Neural cell (in vitro differentiated cells): ENCODE data around the gene PHLPP1. TPM values are rescaled to one million over a fixed set of nuclear protein-coding genes. Genes with fewer than 3 reads are reported as not detected.

Experiments
- H2AFZ ChIP-seq: fragments of 200-600, 300-800 bp; sonication (generic), shearing (Covaris generic); 2 replicates; pipeline ENCODE4 v1.6.0; 2014; ENCODE audit warnings: low read depth, mild to moderate bottlenecking, antibody characterized with exemption, low read length, moderate library complexity
- H3F3A ChIP-seq: fragments of 200-600 bp; shearing (Covaris generic); 2 replicates; pipeline ENCODE4 v1.6.1; 2016; ENCODE audit warnings: mild to moderate bottlenecking, moderate library complexity, mixed read lengths, antibody characterized with exemption, low read length; ENCODE audit not compliant: insufficient read depth, poor library complexity, severe bottlenecking
- H3K27ac ChIP-seq: fragments of 200-600, 300-800 bp; sonication (generic), shearing (Covaris generic); 2 replicates; pipeline ENCODE4 v1.5.1; 2014; ENCODE audit warnings: mild to moderate bottlenecking, low read length, moderate library complexity
- H3K27me3 ChIP-seq: fragments of 300-800, 200-600 bp; sonication (generic), shearing (Covaris generic); 2 replicates; pipeline ENCODE4 v1.6.0; 2014; ENCODE audit warnings: mild to moderate bottlenecking, low read depth, low read length, moderate library complexity; ENCODE audit not compliant: insufficient read depth
- H3K36me3 ChIP-seq: fragments of 300-800, 200-600 bp; sonication (generic), shearing (Covaris generic); 2 replicates; pipeline ENCODE4 v1.5.1; 2014; ENCODE audit warnings: mild to moderate bottlenecking, antibody characterized with exemption, low read length, moderate library complexity; ENCODE audit not compliant: insufficient read depth
- H3K4me2 ChIP-seq: fragments of 300-800, 200-600 bp; sonication (generic), shearing (Covaris generic); 2 replicates; pipeline ENCODE4 v1.6.0; 2014; ENCODE audit warnings: mild to moderate bottlenecking, low read length
- H3K4me3 ChIP-seq: fragments of 300-800, 200-600 bp; sonication (generic), shearing (Covaris generic); 2 replicates; pipeline ENCODE4 v1.5.1; 2014; ENCODE audit warnings: mild to moderate bottlenecking, low read length, moderate library complexity
- H3K79me2 ChIP-seq: fragments of 200-600 bp; shearing (Covaris generic); replicated peaks from 2 replicates; pipeline ENCODE4 v1.6.0; 2014; ENCODE audit warnings: mild to moderate bottlenecking, low read length, moderate library complexity; ENCODE audit not compliant: insufficient read depth
- H3K9ac ChIP-seq: fragments of 300-800, 200-600 bp; sonication (generic), shearing (Covaris generic); 2 replicates; pipeline ENCODE4 v1.6.1; 2016; ENCODE audit warnings: mild to moderate bottlenecking, low read length, mixed read lengths
- H3K9me2 ChIP-seq: fragments of 200-600 bp; shearing (Covaris generic); 2 replicates; pipeline ENCODE4 v1.6.1; 2016; ENCODE audit warnings: mild to moderate bottlenecking, low read length, mixed read lengths; ENCODE audit not compliant: insufficient read depth
- H3K9me3 ChIP-seq: fragments of 200-600, 300-800 bp; sonication (generic), shearing (Covaris generic); 2 replicates; pipeline ENCODE4 v1.6.1; 2016; ENCODE audit warnings: mild to moderate bottlenecking, mixed run types, low read length, moderate library complexity, mixed read lengths
- H4K20me1 ChIP-seq: fragments of 200-600 bp; shearing (Covaris generic); 2 replicates; pipeline ENCODE4 v1.6.1; 2016; ENCODE audit warnings: mild to moderate bottlenecking, mixed run types; ENCODE audit not compliant: insufficient read depth
- CTCF ChIP-seq: fragments of 450-650 bp; IDR thresholded peaks from 2 replicates; pipeline ENCODE4 v1.5.1; 2014; ENCODE audit warnings: antibody characterized with exemption, mild to moderate bottlenecking, moderate library complexity; ENCODE audit not compliant: poor library complexity, severe bottlenecking
- EP300 ChIP-seq: fragments of 450-650 bp; conservative IDR thresholded peaks from 2 replicates; pipeline ENCODE4 v1.6.1; 2014; ENCODE audit warnings: antibody characterized with exemption, mild to moderate bottlenecking, moderate library complexity; ENCODE audit not compliant: poor library complexity, severe bottlenecking
- EZH2 ChIP-seq: fragments of 200-600, 300-800 bp; shearing (Covaris generic), sonication (generic); IDR thresholded peaks from 2 replicates; pipeline ENCODE4 v1.6.1; 2014; ENCODE audit warnings: antibody characterized with exemption, low read length, borderline replicate concordance, mild to moderate bottlenecking; ENCODE audit not compliant: insufficient read depth, poor library complexity, severe bottlenecking
- MXI1 ChIP-seq: fragments of 450-650 bp; conservative IDR thresholded peaks from 2 replicates; pipeline ENCODE4 v1.6.1; 2014; ENCODE audit warnings: antibody characterized with exemption, mild to moderate bottlenecking; ENCODE audit not compliant: poor library complexity, severe bottlenecking
- POLR2AphosphoS5 ChIP-seq: IDR thresholded peaks from 2 replicates; pipeline ENCODE4 v1.6.1; 2012
- RAD21 ChIP-seq: fragments of 450-650 bp; conservative IDR thresholded peaks from 2 replicates; pipeline ENCODE4 v1.6.1; 2014; ENCODE audit warnings: antibody characterized with exemption, mild to moderate bottlenecking, moderate library complexity
- REST ChIP-seq: IDR thresholded peaks from 2 replicates; pipeline ENCODE4 v1.6.1; 2012; ENCODE audit warnings: borderline replicate concordance
- SMC3 ChIP-seq: fragments of 450-650 bp; conservative IDR thresholded peaks from 2 replicates; pipeline ENCODE4 v1.6.1; 2014; ENCODE audit warnings: antibody characterized with exemption, mild to moderate bottlenecking, moderate library complexity; ENCODE audit not compliant: poor library complexity
- TAF1 ChIP-seq: IDR thresholded peaks from 2 replicates; pipeline ENCODE4 v1.6.1; 2012; ENCODE audit warnings: low read depth
- polyA plus RNA-seq: library from polyadenylated mRNA; depleted of rRNA; stranded (reverse); fragments of >200 nt; gene quantifications from 2 replicates; pipeline ENCODE4 v1.2.3, GENCODE V29; 2014

PHLPP1 gene
- polyA plus RNA-seq, 1 donor from 2014 or later: 4.5 TPM

GRCh38 chr18:62776024-62776570, 60.8 kb downstream of the PHLPP1 start:
- TF ChIP-seq EP300 (no peak), CTCF (no peak)
- H2AFZ ChIP-seq: no peak overlapping the region
- no peaks in the 10 kb centered on the region for H3K9me3 ChIP-seq
- no peak overlapping the region for H3K4me3 ChIP-seq
- no peaks in the 10 kb centered on the region for H3K36me3 ChIP-seq
- H3K9me2 ChIP-seq: no peaks in the 10 kb centered on the region
- H3K27me3 ChIP-seq: no peaks in the 10 kb centered on the region
- no peaks in the 10 kb centered on the region for H3F3A ChIP-seq
- peaks cover 71% of the 10 kb centered on the region for H3K79me2 ChIP-seq
- H4K20me1 ChIP-seq: no peaks in the 10 kb centered on the region
- H3K9ac ChIP-seq: no peak overlapping the region
- H3K4me2 ChIP-seq: no peak overlapping the region
- no peak overlapping the region for H3K27ac ChIP-seq

- no peak for TF ChIP-seq SMC3
- TF ChIP-seq RAD21: no peak
- no peak for TF ChIP-seq REST
- TF ChIP-seq EP300: no peak
- no peak for TF ChIP-seq CTCF
- no peak for TF ChIP-seq MXI1
- no peak for TF ChIP-seq TAF1
- TF ChIP-seq POLR2AphosphoS5: no peak
- no peak for TF ChIP-seq EZH2
- no peaks in the 10 kb centered on the region for H4K20me1 ChIP-seq
- no peak overlapping the region for H3K27ac ChIP-seq
Observed at GRCh38 chr18:62777814-62778213, 62.5 kb downstream of the PHLPP1 start.

More at GRCh38 chr18:62777814-62778213, 62.5 kb downstream of the PHLPP1 start:
- Histone ChIP-seq H2AFZ (no peak overlapping the region), H3F3A (no peaks in the 10 kb centered on the region), H3K4me2 (no peak overlapping the region), H3K36me3 (no peaks in the 10 kb centered on the region), H3K4me3 (no peak overlapping the region), H3K9me2 (no peaks in the 10 kb centered on the region), H3K27me3 (no peaks in the 10 kb centered on the region), H3K9ac (no peak overlapping the region), H3K79me2 (peaks cover 70% of the 10 kb centered on the region), H3K9me3 (no peaks in the 10 kb centered on the region)
